T-helper 1 cell treated with Interleukin-12 subunit alpha and Interleukin-12 subunit beta and Interleukin-4 antibody, amounts not matched to agents 30 μg/mL and 1 μg/mL, for 36 hours (primary cell): ENCODE measurements around the gene PYGB.

Experiments used
- H3K27ac Mint-ChIP-seq: one replicate; pipeline ENCODE4 v1.8.0; 2021; ENCODE audit warnings: mild to moderate bottlenecking, mixed read lengths
- H3K27me3 Mint-ChIP-seq: one replicate; pipeline ENCODE4 v1.8.0; 2021; ENCODE audit warnings: low read depth, mixed read lengths
- H3K36me3 Mint-ChIP-seq: one replicate; pipeline ENCODE4 v1.8.0; 2021; ENCODE audit warnings: low read depth, mixed read lengths
- H3K4me1 Mint-ChIP-seq: one replicate; pipeline ENCODE4 v1.8.0; 2021; ENCODE audit warnings: low read depth, mixed read lengths
- H3K4me3 Mint-ChIP-seq: one replicate; pipeline ENCODE4 v1.8.0; 2021; ENCODE audit warnings: mild to moderate bottlenecking, moderate library complexity, mixed read lengths
- H3K9me3 Mint-ChIP-seq: one replicate; pipeline ENCODE4 v1.8.0; 2021; ENCODE audit warnings: mixed read lengths

The PYGB gene

DNA sequence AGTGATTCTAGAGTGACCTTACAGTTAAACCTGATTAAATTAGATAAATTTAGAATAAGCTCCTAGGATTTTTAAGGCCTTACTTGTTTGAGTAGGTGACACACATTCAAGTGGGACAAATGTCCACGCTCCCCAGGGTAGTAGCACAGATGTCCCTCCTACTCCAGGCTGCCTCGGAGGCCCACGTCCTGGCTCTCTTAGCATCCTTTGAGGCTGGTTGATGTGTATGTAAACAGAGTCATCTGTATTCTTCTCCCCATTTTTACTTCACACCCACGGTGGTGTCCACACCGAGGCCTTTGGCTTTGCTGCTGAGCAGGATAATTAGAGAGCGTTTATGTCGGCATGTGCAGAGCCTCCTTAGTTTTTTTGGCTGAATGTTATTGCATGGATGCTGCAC, 36.6 kb upstream of the PYGB start:
- no peaks in the 10 kb centered on the region for H3K36me3 Mint-ChIP-seq
- H3K4me3 Mint-ChIP-seq: no peak overlapping the region
- no peak overlapping the region for H3K27ac Mint-ChIP-seq
- no peaks in the 10 kb centered on the region for H3K9me3 Mint-ChIP-seq
- H3K4me1 Mint-ChIP-seq: no peaks in the 10 kb centered on the region
- H3K27me3 Mint-ChIP-seq: no peaks in the 10 kb centered on the region

DNA sequence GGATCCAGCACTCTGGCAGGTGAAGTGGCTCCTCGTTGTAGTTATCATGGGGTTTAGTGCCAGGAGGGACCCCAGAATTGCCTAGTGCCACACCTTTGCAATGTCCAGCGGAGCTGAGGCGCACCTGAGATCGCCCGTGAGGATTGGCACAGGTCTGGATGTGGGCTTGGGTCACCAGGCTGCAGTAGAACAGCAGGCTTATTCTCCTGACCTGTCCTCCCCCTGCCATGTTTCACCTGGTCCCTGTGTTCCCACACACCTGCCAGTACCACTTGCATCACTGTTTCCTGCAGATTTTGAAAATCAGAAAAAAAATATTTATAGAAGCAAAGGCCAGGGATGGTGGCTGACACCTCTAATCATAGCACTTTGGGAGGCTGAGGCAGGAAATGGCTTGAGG, 35.6 kb upstream of the PYGB start:
- Mint-ChIP-seq H3K27ac (no peak overlapping the region), H3K4me1 (no peaks in the 10 kb centered on the region), H3K4me3 (no peak overlapping the region), H3K27me3 (no peaks in the 10 kb centered on the region), H3K36me3 (no peaks in the 10 kb centered on the region), H3K9me3 (no peaks in the 10 kb centered on the region)

DNA sequence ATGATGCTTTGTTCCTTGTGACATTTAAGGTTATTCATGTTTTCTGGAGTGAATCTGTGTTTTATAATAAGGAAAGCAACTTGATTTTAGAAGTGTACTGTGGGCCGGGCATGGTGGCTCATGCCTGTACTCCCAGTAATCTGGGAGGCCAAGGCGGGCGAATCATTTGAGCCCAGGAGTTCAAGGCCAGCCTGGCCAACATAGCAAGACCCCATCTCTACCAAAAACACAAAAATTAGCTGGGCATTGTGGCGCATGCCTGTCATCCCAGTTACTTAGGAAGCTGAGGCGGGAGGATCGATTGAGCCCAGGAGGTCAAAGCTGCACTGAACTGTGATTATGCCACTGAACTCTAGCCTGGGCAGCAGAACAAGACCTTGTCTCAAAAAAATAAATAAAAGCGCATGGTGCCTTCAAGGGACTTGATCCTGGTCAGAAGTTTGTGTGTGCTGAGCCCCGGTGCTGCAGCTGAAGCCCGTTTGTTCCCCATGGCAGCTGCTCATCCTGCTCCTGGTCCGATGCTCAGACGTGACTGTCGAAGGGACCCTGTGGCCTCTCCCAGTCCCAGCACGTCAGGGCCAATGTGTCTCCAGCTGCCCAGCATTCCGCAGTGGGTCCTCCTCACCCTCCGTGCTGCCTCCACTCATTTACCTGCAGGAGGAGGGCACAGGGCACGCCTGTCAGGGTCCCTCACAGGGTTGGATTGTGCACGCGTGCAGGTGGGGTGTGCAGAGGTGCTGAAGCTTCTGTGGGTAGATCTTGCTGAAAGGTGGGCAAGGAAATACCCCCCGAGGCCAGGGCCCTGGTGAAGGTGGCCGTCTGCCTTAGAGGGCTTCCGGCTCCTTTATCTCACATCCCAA, 34.1 kb upstream of the PYGB start:
- no peaks in the 10 kb centered on the region for H3K9me3 Mint-ChIP-seq
- H3K4me1 Mint-ChIP-seq: no peaks in the 10 kb centered on the region
- H3K4me3 Mint-ChIP-seq: no peak overlapping the region
- no peaks in the 10 kb centered on the region for H3K36me3 Mint-ChIP-seq
- no peaks in the 10 kb centered on the region for H3K27me3 Mint-ChIP-seq
- H3K27ac Mint-ChIP-seq: no peak overlapping the region

DNA sequence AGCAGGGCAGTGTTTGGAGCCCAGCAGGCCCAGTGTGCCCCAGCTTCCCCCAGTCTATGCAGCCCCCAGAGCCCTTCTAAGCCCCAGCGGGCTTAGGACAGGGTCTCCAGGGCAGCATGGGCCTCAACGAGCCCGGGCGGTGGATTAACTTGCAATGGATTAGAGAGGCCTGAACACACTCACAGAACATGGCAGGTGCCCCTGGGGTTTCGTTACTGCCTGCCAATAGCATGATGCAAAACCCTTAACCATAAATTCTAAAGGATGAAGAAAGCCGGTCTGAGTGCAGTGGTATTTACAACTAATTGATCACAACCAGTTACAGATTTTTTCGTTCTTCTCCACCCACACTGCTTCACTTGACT, 33.5 kb upstream of the PYGB start:
- Mint-ChIP-seq H3K4me1 (no peaks in the 10 kb centered on the region), H3K36me3 (no peaks in the 10 kb centered on the region), H3K9me3 (no peaks in the 10 kb centered on the region), H3K27me3 (no peaks in the 10 kb centered on the region), H3K27ac (no peak overlapping the region), H3K4me3 (no peak overlapping the region)

DNA sequence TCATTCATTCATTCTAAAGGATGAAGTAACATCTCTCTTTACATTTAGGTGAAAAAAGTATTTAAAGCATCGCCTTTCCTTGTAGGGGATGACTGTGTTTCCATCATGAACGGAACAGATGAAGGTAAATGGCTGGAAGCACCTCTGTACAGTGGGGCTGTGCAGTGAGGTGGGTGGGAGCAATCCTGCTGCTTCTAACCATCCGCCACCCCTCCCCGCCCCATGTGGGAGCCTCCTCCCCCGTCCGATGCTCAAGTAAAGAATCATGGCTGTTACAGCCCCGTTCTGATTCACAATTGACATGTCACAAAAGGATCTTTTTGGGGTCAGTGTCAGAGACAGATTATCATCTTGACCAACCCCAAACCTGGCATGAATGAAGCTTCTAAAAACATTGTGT, 33.1 kb upstream of the PYGB start:
- H3K27me3 Mint-ChIP-seq: no peaks in the 10 kb centered on the region
- no peak overlapping the region for H3K27ac Mint-ChIP-seq
- H3K36me3 Mint-ChIP-seq: no peaks in the 10 kb centered on the region
- H3K9me3 Mint-ChIP-seq: no peaks in the 10 kb centered on the region
- H3K4me3 Mint-ChIP-seq: no peak overlapping the region
- H3K4me1 Mint-ChIP-seq: no peaks in the 10 kb centered on the region

GRCh38 chr20:25215521-25215920, 32.4 kb upstream of the PYGB start:
- no peaks in the 10 kb centered on the region for H3K4me1 Mint-ChIP-seq
- H3K9me3 Mint-ChIP-seq: no peaks in the 10 kb centered on the region
- H3K27me3 Mint-ChIP-seq: no peaks in the 10 kb centered on the region
- no peak overlapping the region for H3K4me3 Mint-ChIP-seq
- H3K36me3 Mint-ChIP-seq: no peaks in the 10 kb centered on the region
- no peak overlapping the region for H3K27ac Mint-ChIP-seq

DNA sequence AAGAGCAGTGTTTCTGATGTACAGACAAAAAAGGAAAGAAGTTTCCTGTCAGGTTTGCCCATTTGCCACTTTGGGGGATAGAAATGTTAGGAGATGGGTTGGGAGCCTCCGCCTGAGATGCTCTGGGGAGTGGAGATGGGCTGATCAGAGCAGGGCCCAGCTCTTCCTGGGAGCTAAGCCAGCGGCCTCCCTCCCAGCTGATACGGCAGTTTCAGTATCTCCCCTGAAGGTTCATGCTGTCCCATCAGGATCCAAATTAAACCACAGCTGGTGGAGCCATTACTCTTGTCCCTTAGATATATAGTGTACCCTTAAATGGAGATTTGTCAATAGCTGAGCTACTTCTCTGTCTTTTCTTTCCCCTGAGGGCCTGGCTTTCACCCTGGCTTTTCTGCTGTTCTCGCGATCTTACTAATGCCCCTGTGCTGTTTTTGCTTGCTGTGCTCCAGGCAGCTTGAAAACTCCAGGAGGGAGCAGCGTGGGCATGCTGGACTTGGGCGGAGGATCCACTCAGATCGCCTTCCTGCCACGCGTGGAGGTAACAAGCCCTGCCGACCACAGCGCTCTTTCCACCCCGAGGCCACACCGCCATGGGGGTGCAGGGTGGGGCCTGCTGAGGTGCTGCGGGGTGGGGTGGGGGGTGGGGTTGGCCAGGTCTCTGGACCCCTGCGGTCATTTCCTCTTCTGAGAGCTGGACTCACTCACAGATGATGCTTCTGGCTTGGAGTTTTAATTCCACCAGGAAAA, 31.5 kb upstream of the PYGB start:
- Mint-ChIP-seq H3K27ac (no peak overlapping the region), H3K4me1 (no peaks in the 10 kb centered on the region), H3K36me3 (no peaks in the 10 kb centered on the region), H3K27me3 (no peaks in the 10 kb centered on the region), H3K9me3 (no peaks in the 10 kb centered on the region), H3K4me3 (no peak overlapping the region)

GRCh38 chr20:25217161-25218108, 30.4 kb upstream of the PYGB start:
- Mint-ChIP-seq H3K9me3 (no peaks in the 10 kb centered on the region), H3K4me1 (no peaks in the 10 kb centered on the region), H3K4me3 (no peak overlapping the region), H3K27ac (no peak overlapping the region), H3K36me3 (no peaks in the 10 kb centered on the region), H3K27me3 (no peaks in the 10 kb centered on the region)

DNA sequence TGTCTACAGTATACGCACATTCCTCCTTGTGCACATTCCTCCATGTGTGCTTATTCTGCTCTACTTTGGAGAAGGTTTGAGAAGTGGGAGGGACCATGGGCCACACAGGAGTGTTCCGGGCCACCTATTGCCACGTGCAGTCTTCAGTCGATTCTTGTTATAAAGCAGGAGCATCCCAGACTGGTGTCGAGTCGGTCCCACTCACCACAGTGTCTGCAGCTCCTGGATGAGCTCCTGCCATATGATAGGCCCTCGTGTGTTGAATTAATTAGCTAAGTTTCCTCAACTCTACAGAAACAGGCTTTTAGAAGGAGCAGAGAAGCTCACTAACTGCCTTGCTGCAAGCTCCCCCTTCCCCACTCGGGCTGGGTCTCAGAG, 29.8 kb upstream of the PYGB start:
- no peaks in the 10 kb centered on the region for H3K27me3 Mint-ChIP-seq
- H3K9me3 Mint-ChIP-seq: no peaks in the 10 kb centered on the region
- H3K36me3 Mint-ChIP-seq: no peaks in the 10 kb centered on the region
- no peak overlapping the region for H3K27ac Mint-ChIP-seq
- H3K4me1 Mint-ChIP-seq: no peaks in the 10 kb centered on the region
- H3K4me3 Mint-ChIP-seq: no peak overlapping the region

GRCh38 chr20:25218492-25218891, 29.4 kb upstream of the PYGB start:
- Mint-ChIP-seq H3K27ac (no peak overlapping the region), H3K4me3 (no peak overlapping the region), H3K36me3 (no peaks in the 10 kb centered on the region), H3K4me1 (no peaks in the 10 kb centered on the region), H3K9me3 (no peaks in the 10 kb centered on the region), H3K27me3 (no peaks in the 10 kb centered on the region)

- Mint-ChIP-seq H3K27me3 (no peaks in the 10 kb centered on the region), H3K27ac (no peak overlapping the region), H3K4me3 (no peak overlapping the region), H3K9me3 (no peaks in the 10 kb centered on the region), H3K4me1 (no peaks in the 10 kb centered on the region), H3K36me3 (no peaks in the 10 kb centered on the region)
Measured at GRCh38 chr20:25219365-25219764, 28.5 kb upstream of the PYGB start.

- H3K4me1 Mint-ChIP-seq: no peaks in the 10 kb centered on the region
- H3K9me3 Mint-ChIP-seq: no peaks in the 10 kb centered on the region
- H3K27me3 Mint-ChIP-seq: no peaks in the 10 kb centered on the region
- no peaks in the 10 kb centered on the region for H3K36me3 Mint-ChIP-seq
- no peak overlapping the region for H3K4me3 Mint-ChIP-seq
- H3K27ac Mint-ChIP-seq: no peak overlapping the region
Measured at GRCh38 chr20:25220021-25220730, 27.7 kb upstream of the PYGB start.

DNA sequence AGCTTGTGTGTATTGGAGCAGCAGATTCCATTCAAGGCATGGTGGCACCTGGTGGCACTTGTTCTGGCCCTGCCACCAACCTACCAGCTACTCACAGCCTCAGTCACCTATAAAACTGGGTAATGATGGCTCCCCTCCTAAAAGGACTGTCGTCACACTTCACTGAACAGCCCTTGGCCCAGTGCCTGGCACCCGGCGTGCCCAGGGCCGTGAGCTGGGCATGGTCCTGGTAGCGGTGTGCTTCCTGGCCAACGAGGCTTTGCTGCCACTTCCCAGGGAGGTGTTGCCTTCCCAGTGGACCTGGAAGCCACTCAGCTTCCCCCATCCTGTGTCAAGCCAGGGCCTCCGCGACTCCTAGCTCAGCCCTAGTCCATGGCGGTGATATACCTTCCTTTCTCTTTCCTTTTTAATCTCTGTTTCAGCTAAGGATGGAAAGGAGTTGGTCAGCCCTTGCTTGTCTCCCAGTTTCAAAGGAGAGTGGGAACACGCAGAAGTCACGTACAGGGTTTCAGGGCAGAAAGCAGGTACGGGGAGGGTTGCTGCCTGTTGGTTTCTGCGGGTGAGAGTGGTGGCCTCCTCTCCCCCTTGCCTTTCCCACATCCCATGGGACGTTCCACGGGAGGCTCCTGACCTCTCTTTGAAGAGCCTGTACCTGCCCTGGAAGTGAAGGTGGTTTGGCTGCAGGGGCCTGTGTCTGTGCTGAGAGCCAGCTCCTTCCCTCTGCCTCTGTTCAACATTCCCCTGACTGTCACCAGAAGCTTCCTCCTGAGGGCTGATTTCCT, 26.9 kb upstream of the PYGB start:
- H3K27ac Mint-ChIP-seq: no peak overlapping the region
- no peaks in the 10 kb centered on the region for H3K9me3 Mint-ChIP-seq
- no peaks in the 10 kb centered on the region for H3K4me1 Mint-ChIP-seq
- no peak overlapping the region for H3K4me3 Mint-ChIP-seq
- no peaks in the 10 kb centered on the region for H3K36me3 Mint-ChIP-seq
- H3K27me3 Mint-ChIP-seq: no peaks in the 10 kb centered on the region
